ENCODE data around the gene ENDOD1. TPM values are rescaled to one million over a fixed set of nuclear protein-coding genes. Genes with fewer than 3 reads are reported as not detected.

Gene ENDOD1
- polyA plus RNA-seq, 4 donors = 17.3 to 23.7 (median 19.5) TPM

DNA sequence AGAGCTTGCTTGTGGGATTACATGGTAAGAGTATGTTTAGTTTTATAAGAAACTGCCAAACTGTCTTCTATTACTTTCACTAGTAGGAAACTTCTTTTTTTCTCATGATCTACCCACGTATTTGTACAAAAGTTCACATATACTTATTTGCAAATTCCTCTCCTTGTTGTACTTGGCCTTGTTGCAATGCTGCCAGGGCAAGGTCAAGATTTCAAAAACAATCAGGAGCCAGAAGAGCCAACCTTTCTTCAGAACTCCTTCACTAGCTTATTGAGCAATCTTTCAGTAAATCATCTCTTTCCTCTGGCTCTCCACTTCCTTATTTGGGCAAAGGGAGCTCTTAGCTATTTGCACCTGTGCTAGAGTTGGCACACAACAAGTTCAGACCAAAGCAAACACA is 13.2 kb upstream of the ENDOD1 start:
- no peak for DNase-seq (ENCODE audit: low read depth in 4 of 4, low spot score in 2 of 4)

DNA sequence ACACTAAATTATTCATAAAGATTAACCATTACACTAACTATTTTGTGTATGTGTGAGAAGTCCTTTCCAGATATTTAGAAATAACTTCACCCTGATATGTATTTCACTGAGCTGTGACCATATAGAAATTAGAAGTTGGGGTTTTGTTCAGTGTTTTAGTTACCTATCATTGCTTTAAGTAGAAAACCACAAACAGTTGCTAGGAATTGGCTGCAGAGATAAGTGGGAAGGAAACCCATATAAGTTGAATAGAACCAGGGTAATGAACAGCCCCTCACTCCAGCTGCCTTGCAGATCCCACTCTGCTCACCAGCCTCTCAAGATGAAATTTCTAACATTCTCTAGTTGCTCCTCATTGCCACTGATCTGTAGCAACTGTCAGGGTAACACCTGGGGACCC is 12.7 kb upstream of the ENDOD1 start:
- no peak for DNase-seq (ENCODE audit: low read depth in 4 of 4, low spot score in 2 of 4)

DNA sequence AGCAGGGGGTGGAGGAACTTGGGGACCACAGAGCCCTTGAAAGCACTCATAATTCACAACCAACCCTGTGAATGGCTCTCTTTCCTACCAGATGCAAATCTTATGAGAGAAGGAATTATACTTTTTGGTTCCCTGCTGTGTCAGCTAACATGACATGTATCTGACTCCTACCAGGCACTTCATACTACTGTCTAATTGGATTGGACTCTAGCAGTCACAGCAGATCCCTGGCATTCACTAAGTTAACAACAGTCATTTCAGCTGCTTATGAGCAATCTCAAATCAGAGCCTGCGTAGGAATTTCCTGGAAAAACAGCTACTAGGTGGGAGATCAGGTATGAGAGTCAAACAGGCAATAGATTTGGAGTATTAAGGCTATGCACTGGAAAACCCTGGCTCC is 11.1 kb upstream of the ENDOD1 start:
- no peak for DNase-seq (ENCODE audit: low read depth in 4 of 4, low spot score in 2 of 4)

DNA sequence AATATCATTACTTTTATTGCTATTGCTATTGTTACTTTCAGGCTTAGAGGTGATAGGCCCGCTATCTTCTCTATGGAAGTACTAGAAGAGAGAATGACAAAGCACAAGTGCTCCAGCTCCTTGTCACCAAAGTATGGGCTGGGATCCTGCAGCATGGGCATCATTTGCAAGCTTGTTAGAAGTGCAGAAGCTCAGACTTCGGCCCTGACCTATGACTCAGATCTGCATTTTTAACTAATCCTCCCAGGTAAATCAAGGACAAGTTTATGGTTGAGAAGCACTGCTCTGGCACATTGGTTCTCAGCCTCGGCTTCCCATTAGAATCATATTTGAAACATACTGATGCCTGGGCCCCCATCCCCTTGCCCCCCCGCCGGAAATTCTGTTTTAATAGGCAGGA is 8.6 kb upstream of the ENDOD1 start:
- DNase-seq (ENCODE audit: low read depth in 4 of 4, low spot score in 2 of 4) = no peak

DNA sequence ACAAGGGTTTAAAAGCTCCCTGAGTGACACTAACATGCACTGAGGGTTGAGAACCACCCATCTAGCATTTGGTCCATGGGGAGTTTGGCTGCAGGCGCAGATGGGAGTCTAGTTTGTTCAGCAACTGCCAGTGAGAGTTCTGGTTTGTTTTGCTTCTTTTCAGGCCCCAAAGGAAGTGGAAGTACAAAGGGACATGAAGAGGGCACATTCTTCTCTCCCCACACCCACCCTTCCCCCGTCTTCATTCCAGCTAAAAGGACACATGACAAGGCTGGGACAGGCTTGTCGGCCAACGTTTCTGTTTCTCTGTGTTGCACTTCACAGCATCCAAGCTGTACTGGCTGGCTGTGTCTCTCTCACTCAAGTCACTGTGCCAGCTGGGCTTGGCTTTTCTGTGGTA is 8.2 kb upstream of the ENDOD1 start:
- no peak for DNase-seq (ENCODE audit: low read depth in 4 of 4, low spot score in 2 of 4)

DNA sequence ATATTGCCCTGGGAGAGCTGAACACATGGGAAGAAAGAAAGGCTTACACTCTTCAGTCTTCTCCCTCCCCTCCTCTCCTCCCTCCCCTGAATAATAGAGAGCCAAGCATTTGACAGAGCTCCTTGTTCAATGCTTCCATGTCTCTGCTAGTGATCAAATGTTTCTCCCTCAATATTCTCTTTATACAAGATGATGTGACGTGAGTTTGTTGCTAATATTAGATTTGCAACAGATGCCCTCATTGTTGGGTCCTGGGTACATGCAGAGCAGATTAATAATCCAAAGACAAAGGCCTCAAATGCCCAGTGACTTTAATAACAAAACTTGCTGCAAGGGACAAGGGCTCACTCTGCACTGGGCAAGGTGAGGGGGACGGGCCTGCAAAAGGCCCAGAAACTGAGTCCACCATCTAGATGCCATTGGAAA is 7.1 kb upstream of the ENDOD1 start:
- no peak for DNase-seq (ENCODE audit: low read depth in 4 of 4, low spot score in 2 of 4)

DNA sequence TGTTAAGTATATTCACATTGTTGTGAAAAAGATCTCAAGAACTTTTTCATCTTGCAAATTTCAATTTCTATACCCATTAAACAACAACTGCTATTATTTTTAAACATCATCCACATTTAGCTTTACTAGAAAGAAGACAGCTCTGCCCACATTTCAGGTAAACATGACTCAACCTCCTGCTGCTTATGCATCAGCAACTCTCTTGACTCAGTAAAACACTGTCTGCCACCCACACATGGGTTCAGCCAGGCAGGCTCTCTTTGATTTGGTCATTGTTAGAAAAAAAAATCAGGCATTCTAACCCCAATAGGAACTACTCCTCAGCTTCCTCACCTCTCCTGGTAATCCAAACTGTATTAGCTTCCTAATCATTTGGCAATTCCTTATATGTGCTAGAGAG is 5.1 kb upstream of the ENDOD1 start:
- no peak for DNase-seq (ENCODE audit: low read depth in 4 of 4, low spot score in 2 of 4)

DNA sequence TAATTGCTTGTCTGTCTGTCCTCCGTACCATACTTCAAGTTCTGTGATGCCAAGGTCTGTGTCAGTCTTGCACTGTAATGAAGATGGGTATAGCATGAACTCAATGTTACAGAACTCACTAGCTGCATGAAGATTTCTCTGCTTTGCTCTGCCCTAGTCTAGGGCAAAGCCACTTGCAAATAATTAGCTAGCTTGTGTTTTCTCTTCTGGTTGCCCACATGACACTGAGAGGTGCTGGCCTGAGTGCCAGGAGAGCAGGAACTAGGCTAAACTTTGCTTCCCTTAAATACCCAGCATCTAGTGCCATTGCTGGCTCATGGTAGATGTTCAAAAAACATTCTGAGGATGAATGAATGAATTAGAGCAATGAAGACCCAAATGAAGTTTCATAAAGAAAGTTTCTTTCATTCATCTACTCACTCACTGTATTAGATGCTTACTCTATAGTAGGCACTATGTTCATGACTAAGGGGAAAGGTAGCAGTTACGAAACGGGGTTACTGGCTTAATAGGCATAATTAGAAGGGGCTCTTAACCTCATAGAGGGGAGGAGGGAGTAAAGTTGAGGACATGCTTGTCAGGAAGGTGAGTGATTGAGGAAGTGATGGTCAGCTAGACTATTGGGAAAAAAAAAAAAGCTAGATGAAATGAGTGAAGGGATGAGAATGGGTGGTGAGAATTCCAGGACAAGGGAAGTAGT is 4.4 kb upstream of the ENDOD1 start:
- DNase-seq (ENCODE audit: low read depth in 4 of 4, low spot score in 2 of 4) = no peak

DNA sequence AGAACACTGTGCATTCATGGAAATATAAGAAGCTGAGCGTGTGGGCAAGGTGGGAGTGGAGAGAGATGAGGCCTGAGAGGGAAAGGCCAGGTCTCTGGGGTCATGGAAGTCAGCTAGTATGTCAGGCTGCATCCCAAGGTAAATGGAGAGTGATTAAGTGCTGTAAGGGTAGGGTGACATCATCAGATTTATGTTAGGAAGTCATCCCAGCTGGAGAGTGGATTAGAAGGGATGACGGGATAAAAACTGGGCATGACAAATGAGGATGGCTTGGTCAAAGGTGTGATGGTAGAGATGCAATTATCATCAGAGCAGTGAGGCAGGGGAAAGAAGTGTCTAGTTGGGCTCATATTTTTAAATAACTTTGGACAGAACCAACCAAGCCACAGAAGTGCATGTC is 3.5 kb upstream of the ENDOD1 start:
- no peak for DNase-seq (ENCODE audit: low read depth in 4 of 4, low spot score in 2 of 4)

DNA sequence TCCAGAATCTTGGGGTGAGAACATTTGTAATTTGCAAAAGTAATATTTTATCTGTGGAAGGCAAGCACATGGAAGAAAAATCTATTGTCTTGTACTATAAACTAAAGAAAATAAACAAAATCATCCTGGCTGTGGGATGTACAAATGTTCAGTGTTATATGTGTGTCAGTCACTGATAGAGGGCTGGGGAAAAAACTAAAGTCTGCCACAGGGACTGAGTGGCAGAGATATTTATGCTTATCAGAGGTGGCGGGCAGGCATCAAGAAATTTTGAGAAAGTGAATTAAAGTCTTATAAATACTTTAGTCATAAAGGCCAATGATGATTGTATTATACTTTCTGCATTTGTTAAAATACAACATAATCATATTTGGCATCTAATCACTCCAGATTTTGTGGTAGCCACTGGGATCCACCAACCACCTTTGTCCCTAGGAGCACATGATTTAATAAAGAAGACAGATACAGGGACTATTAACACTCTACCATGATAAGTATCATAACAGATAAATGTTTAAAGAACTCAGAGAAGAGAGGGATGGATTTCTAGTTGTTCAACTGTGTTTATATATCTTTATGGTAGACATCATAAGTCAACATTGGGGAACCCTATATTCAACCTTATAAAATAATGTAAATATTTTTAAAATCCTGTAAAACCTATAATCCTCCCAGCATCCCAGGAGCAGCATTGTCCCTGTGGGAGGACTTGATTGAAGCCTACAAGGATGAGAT is 2.6 kb upstream of the ENDOD1 start:
- no peak for DNase-seq (ENCODE audit: low read depth in 4 of 4, low spot score in 2 of 4)

DNA sequence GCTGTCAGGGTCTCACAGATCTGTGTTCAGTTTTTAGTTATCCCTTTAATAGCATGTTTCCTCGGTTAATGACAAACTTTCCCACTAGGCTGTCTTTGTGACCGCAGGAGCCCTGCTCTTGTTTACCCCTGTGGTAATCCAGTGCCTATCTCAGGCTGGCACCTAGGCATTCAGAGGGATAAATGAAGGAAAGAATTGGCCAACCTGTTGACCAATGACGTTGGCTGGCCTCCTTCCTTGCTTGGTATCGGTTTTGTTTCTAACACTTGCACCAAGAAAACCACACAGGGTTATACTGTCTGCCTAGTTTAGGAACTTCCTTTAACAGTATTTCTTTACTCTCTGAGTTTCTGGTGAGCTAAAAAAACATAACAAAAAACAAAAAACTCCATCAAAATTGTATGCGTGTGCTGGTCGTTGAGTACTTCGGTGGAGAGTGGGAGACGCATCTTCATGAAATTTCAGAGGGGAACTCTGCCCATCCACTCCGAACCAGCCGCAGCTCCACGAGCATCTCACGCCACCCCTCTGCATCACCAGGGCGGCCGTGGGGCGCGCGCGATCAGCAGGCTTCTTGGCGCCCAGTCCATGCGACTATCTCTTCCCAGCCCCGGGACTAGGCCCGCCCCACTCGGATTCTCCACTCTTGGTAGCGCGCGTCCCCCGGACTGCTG is 563 bp upstream of the ENDOD1 start:
- DNase-seq (ENCODE audit: low read depth in 4 of 4, low spot score in 2 of 4) = peak in 1 of 4 donors; percentile 59

DNA sequence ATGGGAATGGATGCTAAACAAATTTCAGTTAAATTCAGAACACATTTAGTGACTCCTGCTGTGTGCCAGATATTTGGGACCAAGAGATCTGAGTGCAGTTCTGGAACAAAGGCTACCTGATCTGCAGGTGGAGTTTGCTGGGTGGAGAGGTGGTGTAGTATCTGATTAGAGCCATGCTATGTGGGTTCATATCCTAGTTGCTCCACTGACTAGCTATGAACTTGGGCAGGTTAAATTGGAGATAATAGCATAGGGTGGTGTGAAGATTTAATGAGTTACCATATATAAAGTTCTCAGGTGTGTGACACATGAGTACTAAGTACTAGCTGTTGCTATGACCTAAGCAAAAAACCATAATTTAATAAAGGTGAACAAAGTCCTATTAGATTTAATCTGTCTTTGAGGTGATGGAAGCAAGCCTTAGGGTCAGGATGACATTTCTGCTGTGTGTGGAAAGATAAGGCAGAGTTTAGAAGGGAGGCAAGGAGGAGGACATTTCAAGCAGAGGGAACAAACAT is 2.1 kb downstream of the ENDOD1 start:
- no peak for DNase-seq (ENCODE audit: low read depth in 4 of 4, low spot score in 2 of 4)

DNA sequence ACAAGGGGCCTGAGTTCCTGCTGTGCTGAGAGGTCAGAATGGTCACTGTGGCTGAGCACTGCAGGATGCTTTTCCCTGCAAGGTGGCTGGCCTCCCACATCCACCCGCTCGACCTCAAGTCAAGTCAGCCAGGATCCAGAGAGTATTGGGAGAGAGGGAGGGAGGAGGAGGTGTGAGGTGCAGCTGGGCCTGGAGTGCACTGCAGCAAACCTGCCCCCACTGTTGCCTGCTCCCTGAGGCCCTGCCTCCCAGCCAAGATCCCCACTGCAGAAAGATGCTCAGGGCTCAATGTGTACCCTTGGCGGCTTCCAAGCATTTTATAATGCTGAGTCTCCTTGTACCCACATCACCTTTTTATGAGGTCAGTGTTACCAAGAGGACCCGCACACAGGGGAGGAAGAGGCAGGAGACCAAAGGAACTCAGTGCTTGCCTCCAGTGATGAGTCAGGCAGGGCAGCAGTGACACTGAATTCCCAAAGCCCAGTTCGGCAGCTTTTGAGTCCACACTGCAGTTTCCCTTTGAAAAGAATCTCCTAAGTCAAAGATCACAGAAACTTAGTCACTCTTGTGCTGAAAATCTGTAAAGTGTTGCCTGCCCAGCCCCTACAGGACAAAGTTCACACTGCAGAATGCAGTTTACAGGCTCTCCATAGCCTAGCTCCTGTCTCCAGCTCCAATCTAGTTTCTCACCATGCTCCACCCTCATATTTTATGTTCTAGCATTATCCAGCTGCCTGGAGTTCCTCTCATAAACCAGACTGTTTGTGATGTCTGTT is 3.1 kb downstream of the ENDOD1 start:
- DNase-seq (ENCODE audit: low read depth in 4 of 4, low spot score in 2 of 4) = no peak

DNA sequence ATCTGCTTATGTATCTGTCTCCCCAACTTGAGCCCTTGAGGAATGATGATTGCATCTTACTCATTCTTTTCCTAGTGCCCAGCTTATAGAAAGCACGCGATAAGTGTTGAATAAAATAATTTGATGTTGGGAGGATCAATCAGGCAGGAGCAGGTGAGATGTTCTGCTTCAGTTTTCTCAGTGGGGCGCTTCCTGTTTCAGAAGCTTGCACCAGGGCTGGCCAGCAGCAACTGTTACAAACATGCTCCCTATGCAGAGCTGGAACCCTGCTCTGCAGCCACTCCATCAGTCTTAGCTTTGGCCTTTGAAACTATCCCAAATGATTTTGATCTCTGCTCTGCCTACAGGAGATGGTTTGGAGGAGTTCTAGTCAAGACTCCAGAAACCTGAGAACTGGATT is 3.9 kb downstream of the ENDOD1 start:
- DNase-seq (ENCODE audit: low read depth in 4 of 4, low spot score in 2 of 4) = no peak

DNA sequence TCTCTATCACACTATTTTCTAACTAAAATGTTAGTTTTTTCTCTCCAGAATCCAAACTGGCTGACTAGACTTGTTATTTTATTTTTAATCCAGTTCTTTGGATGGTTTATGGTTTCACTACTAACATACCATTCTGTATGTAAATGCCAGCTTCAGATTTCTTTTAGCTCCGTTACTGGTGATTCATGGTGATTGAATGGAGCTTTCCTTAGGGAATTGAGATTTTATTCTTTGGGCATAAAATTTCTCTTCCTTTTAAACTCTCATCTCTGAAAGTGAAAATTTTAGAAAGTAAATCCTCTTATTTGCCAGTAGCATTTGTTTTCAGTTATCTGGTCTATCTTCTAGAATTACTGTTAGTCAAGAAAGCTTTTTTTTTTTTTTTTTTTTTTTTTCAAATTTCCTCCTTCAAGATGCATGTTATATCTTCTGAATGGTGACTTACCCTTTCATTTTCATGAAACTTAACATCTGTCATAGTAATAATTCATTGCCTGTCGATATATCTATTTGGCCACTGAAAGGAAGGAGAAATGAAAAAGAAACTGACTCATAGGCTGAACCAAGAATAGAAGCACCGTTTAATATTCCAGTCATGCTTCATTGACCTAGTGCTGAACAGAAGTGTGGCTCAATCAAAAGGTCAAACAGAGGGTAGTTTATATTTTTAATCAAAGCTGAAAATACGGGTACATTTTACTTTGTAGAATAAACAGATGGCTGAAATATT is 6.4 kb downstream of the ENDOD1 start:
- no peak for DNase-seq (ENCODE audit: low read depth in 4 of 4, low spot score in 2 of 4)

DNA sequence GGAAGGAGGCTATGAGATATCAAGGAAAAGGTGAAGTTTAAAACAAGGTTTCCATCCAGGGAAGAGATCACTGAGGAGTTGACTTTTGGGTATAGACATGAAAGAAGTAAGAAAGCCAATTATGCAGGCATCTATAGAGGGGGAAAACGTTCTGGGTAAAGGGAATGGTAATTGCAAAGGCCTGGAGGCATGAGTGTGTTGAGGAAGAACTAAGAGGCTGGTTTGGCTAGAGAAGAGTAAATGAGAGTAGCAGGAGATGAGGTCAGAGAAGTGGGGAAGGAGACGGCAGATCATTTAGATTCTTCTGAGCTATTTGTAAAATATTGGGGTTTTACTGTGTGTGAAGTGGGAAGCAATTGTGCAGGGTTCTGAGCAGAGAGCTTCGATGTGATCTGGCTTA is 7.6 kb downstream of the ENDOD1 start:
- DNase-seq (ENCODE audit: low read depth in 4 of 4, low spot score in 2 of 4) = no peak

DNA sequence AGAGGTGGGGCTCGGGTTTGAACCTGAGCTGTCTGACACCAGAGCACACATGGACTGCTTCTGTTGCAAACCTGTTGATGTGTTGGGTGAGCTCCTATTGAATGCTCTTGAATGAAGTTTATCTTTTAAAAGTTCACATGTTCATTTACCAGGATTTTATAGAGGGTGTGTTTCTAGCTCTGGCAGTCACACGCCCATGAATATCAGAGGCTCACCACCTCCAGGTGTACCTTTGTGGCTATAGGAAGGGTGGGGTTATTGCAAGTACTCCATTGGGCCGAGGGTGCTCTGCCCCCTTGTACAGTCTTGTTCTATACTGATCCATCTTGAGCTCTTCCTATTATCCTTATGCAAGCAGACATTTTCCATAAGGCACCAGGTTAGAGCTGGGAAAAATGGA is 9.2 kb downstream of the ENDOD1 start:
- DNase-seq (ENCODE audit: low read depth in 4 of 4, low spot score in 2 of 4) = no peak

DNA sequence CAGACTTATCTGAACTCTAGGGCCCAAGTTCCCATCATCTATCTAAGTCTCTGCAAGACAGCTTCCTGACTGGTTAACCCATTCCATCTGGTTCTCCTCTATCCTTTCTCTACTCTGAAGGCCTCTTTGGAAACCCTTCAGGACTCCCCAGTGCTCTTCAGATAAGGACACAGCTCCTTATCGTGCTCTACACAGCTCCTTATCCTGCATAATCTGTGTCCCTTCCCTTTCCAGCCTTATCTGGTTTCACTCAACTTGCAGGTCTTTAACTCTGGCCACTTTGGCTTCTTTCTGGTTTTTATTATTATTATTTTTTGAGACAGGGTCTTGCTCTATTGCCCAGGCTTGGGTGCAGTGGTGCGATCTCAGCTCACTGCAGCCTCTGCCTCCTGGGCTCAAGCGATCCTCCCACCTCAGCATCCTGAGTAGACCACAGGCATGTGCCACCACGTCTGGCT is 10.6 kb downstream of the ENDOD1 start:
- no peak for DNase-seq (ENCODE audit: low read depth in 4 of 4, low spot score in 2 of 4)

DNA sequence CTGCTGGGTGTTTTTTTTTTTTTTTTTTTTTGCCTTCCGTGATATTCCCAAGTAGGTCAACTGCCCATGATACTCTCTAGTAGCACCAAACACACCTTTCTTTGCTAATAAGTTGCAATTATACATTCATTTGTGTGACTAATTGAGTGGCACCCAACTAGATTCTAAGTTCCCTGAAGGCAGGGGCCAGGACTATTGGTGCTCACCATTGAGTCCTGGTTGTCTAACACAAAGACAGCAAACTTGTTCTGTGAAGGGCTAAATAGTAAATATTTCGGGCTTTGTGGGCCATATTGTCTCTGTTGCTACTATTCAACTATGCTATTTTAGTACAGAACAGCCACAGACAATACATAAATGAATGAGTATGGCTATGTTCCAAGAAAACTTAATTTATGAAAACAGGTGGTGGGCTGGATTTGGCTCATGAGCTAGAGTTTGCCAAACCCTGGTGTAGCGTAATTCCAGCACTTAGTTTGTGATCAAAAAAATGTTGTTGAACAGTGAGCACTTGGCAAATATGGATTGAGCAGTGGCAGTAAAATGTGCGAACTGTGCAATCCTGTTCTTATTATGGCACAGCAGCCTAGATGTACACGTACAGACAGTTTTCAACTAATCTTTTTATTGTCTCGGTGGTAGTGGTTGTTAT is 11.3 kb downstream of the ENDOD1 start:
- no peak for DNase-seq (ENCODE audit: low read depth in 4 of 4, low spot score in 2 of 4)

DNA sequence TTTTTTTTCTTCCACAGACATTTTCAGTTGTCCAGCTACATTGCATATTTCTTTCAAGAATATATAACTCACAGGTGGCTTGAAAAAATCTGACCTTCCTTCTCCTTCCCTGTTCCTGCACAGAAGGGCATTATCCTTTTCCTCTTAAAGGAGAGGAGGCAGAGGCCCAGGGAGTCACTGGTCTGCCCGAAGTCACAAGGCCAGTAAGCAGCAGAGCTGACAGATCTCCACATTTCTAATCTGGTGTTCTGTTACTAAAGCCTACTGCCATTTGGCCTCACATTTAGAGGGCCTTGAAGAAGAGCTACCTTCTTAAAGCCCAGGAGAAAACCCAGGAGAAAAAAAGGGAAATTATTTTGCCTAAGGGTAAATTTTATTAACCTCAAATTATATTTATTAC is 12.3 kb downstream of the ENDOD1 start:
- DNase-seq (ENCODE audit: low read depth in 4 of 4, low spot score in 2 of 4) = no peak
